HepG2 (cell line): ENCODE results near the gene ANKRD65. TPM values are rescaled to one million over a fixed set of nuclear protein-coding genes. Genes with fewer than 3 reads are reported as not detected.

Experiments
- AKAP8 ChIP-seq: sonication (generic); formaldehyde crosslinking; IDR thresholded peaks from 2 replicates; pipeline ENCODE4 v1.5.1; 2020; ENCODE audit warnings: mild to moderate bottlenecking, missing genetic modification reagents
- CSRNP1 ChIP-seq: sonication (generic); formaldehyde crosslinking; IDR thresholded peaks from 2 replicates; pipeline ENCODE4 v1.8.1; 2023; ENCODE audit warnings: mild to moderate bottlenecking, missing genetic modification reagents
- HDAC6 ChIP-seq: fragments of 200-600 bp; sonication (generic); IDR thresholded peaks from 2 replicates; pipeline ENCODE4 v1.7.0; 2017; ENCODE audit warnings: mild to moderate bottlenecking, antibody characterized with exemption, low read length, low read depth
- PRDM10 ChIP-seq: sonication (generic); formaldehyde crosslinking; IDR thresholded peaks from 2 replicates; pipeline ENCODE4 v1.4.0; 2020; ENCODE audit warnings: low read depth, missing genetic modification reagents
- RXRB ChIP-seq: IDR thresholded peaks from 2 replicates; pipeline ENCODE4 v1.6.1; 2016; ENCODE audit warnings: borderline replicate concordance, missing genetic modification reagents, missing compliant biosample characterization
- SMAD3 ChIP-seq: sonication (generic); formaldehyde crosslinking; IDR thresholded peaks from 2 replicates; pipeline ENCODE4 v1.4.0; 2020; ENCODE audit warnings: missing genetic modification reagents
- THAP9 ChIP-seq: sonication (generic); formaldehyde crosslinking; IDR thresholded peaks from 2 replicates; pipeline ENCODE4; 2020; ENCODE audit warnings: missing genetic modification reagents, mild to moderate bottlenecking, borderline replicate concordance
- UBTF ChIP-seq: sonication (generic); formaldehyde crosslinking; IDR thresholded peaks from 2 replicates; pipeline ENCODE4 v1.4.0; 2020; ENCODE audit warnings: mild to moderate bottlenecking, missing genetic modification reagents
- ZNF362 ChIP-seq: sonication (generic); formaldehyde crosslinking; IDR thresholded peaks from 2 replicates; pipeline ENCODE4 v1.4.0; 2020; ENCODE audit warnings: missing genetic modification reagents, mild to moderate bottlenecking, borderline replicate concordance
- ZNF460 ChIP-seq: sonication (generic); formaldehyde crosslinking; IDR thresholded peaks from 2 replicates; pipeline ENCODE4 v1.5.1; 2020; ENCODE audit warnings: missing genetic modification reagents, mild to moderate bottlenecking, borderline replicate concordance
- ZNF615 ChIP-seq: sonication (generic); formaldehyde crosslinking; IDR thresholded peaks from 2 replicates; pipeline ENCODE4 v1.5.0; 2020; ENCODE audit warnings: mild to moderate bottlenecking, missing genetic modification reagents, borderline replicate concordance
- ZNF639 ChIP-seq: conservative IDR thresholded peaks from 2 replicates; pipeline ENCODE4 v1.6.1; 2018; ENCODE audit warnings: missing genetic modification reagents
- ZSCAN29 ChIP-seq: sonication (generic); formaldehyde crosslinking; conservative IDR thresholded peaks from 2 replicates; pipeline ENCODE4 v1.4.0; 2020; ENCODE audit warnings: mild to moderate bottlenecking, missing genetic modification reagents
- polyA plus RNA-seq, 8 experiments: library from polyadenylated mRNA; depleted of rRNA in 3 of 8; stranded (reverse) in 7 of 8; unstranded in 1 of 8; fragments of >200 nt; fragmentation: Illumina TruSeq in 4 of 8; extraction: Trizol in 4 of 8; gene quantifications; 2 replicates each; pipeline versions ENCODE4 v1.2.1 to v1.2.3, GENCODE V29; 2011 to 2016; ENCODE audit warnings: low read depth in 4 of 8, missing spikeins in 1 of 8, mixed read lengths in 1 of 8; ENCODE audit not compliant: insufficient read depth in 1 of 8
- total RNA-seq, 5 experiments: library from RNA; depleted of rRNA; stranded (reverse); fragments of >200 nt; fragmentation: Illumina TruSeq; extraction: Trizol; gene quantifications; 2 replicates each; pipeline ENCODE4 v1.2.3, GENCODE V29; 2016; ENCODE audit warnings: low read depth in 1 of 5

The ANKRD65 gene
- total and polyA plus RNA-seq, 2 of the 13 experiments (the other 11 are each of a cell fraction or from before 2014, with no cell fraction given): 12.1 to 30.1 TPM

- TF ChIP-seq ZNF362 (CRISPR knock-in tag) (no peak; the same call in 1 of the 2 replicates), SMAD3 (peak; percentile 97), ZNF639 (peak; percentile 98), PRDM10 (CRISPR knock-in tag) (peak; percentile 92), ZNF460 (CRISPR knock-in tag) (peak; percentile 82; the same call in 1 of the 2 replicates), HDAC6 (no peak), ZNF615 (no peak), AKAP8 (CRISPR knock-in tag) (peak; percentile 87), CSRNP1 (CRISPR knock-in tag) (peak; percentile 82; the same call in 1 of the 2 replicates), RXRB (peak; percentile 58; the same call in 1 of the 2 replicates), UBTF (CRISPR knock-in tag) (peak; percentile 100), ZSCAN29 (peak; percentile 68; the same call in 1 of the 2 replicates), THAP9 (CRISPR knock-in tag) (peak; percentile 91; the same call in 1 of the 2 replicates)
Observed at GRCh38 chr1:1374929-1375662, 46.0 kb downstream of the ANKRD65 start, which contains the start of gene AURKAIP1 (continued).
